HepG2 (cell line): Measurements from ENCODE around the gene MAVS. TPM values are rescaled to one million over a fixed set of nuclear protein-coding genes. Genes with fewer than 3 reads are reported as not detected.
A peak's percentile ranks its signal among the peaks of the same experiment; 100 is the strongest.

ENCODE experiments used
- EHMT2 ChIP-seq: fragments of 200-600 bp; sonication (generic); IDR thresholded peaks from 2 replicates; pipeline ENCODE4 v1.7.0; 2017; ENCODE audit warnings: antibody characterized with exemption, low read depth, low read length, borderline replicate concordance
- HOXA3 ChIP-seq: sonication (generic); formaldehyde crosslinking; IDR thresholded peaks from 2 replicates; pipeline ENCODE4 v1.5.0; 2020; ENCODE audit warnings: missing genetic modification reagents
- MEIS2 ChIP-seq: sonication (generic); formaldehyde crosslinking; IDR thresholded peaks from 2 replicates; pipeline ENCODE4 v1.9.0; 2021; ENCODE audit warnings: mild to moderate bottlenecking, missing genetic modification reagents
- MTF1 ChIP-seq: sonication (generic); formaldehyde crosslinking; IDR thresholded peaks from 2 replicates; pipeline ENCODE4 v1.5.0; 2020; ENCODE audit warnings: missing genetic modification reagents
- PAX8 ChIP-seq: sonication (generic); formaldehyde crosslinking; IDR thresholded peaks from 2 replicates; pipeline ENCODE4 v1.8.0; 2022; ENCODE audit warnings: mild to moderate bottlenecking, missing genetic modification reagents, borderline replicate concordance
- PRPF4 ChIP-seq: fragments of 200-400 bp; formaldehyde crosslinking; IDR thresholded peaks from 2 replicates; pipeline ENCODE4 v1.6.1; 2016; ENCODE audit warnings: low read length, low read depth; ENCODE audit not compliant: poor library complexity, severe bottlenecking
- RFXANK ChIP-seq: IDR thresholded peaks from 2 replicates; pipeline ENCODE4 v1.6.1; 2016
- SP5 ChIP-seq: IDR thresholded peaks from 2 replicates; pipeline ENCODE4 v1.6.1; 2016; ENCODE audit warnings: low read depth, borderline replicate concordance
- SUZ12 ChIP-seq: fragments of 150-350 bp; IDR thresholded peaks from 2 replicates; pipeline ENCODE4 v1.6.1; 2014; ENCODE audit warnings: low read depth, low read length
- THRA ChIP-seq: sonication (generic); formaldehyde crosslinking; IDR thresholded peaks from 2 replicates; pipeline ENCODE4 v1.4.0; 2020; ENCODE audit warnings: missing genetic modification reagents, borderline replicate concordance
- ZNF570 ChIP-seq: sonication (generic); formaldehyde crosslinking; IDR thresholded peaks from 2 replicates; pipeline ENCODE4 v1.4.0; 2020; ENCODE audit warnings: mild to moderate bottlenecking, missing genetic modification reagents, borderline replicate concordance
- ZNF776 ChIP-seq: sonication (generic); formaldehyde crosslinking; IDR thresholded peaks from 2 replicates; pipeline ENCODE4 v1.4.0; 2020; ENCODE audit warnings: mild to moderate bottlenecking, missing genetic modification reagents
- polyA plus RNA-seq, 8 experiments: library from polyadenylated mRNA; depleted of rRNA in 3 of 8; stranded (reverse) in 7 of 8; unstranded in 1 of 8; fragments of >200 nt; fragmentation: Illumina TruSeq in 4 of 8; extraction: Trizol in 4 of 8; gene quantifications; 2 replicates each; pipeline versions ENCODE4 v1.2.1 to v1.2.3, GENCODE V29; 2011 to 2016; ENCODE audit warnings: low read depth in 4 of 8, missing spikeins in 1 of 8, mixed read lengths in 1 of 8; ENCODE audit not compliant: insufficient read depth in 1 of 8
- total RNA-seq, 5 experiments: library from RNA; depleted of rRNA; stranded (reverse); fragments of >200 nt; fragmentation: Illumina TruSeq; extraction: Trizol; gene quantifications; 2 replicates each; pipeline ENCODE4 v1.2.3, GENCODE V29; 2016; ENCODE audit warnings: low read depth in 1 of 5
- TF ChIP-seq, protein P1 (sequence below): sonication (generic); formaldehyde crosslinking; IDR thresholded peaks from 2 replicates; pipeline ENCODE4 v1.4.0; 2020; ENCODE audit warnings: mild to moderate bottlenecking, missing genetic modification reagents
- TF ChIP-seq, protein P2 (sequence below): IDR thresholded peaks from 2 replicates; pipeline ENCODE4 v1.4.0; 2020; ENCODE audit warnings: mild to moderate bottlenecking, missing genetic modification reagents
- TF ChIP-seq, protein P3 (sequence below): sonication (generic); formaldehyde crosslinking; IDR thresholded peaks from 2 replicates; pipeline ENCODE4 v1.4.0; 2020; ENCODE audit warnings: missing genetic modification reagents

Gene MAVS
- total and polyA plus RNA-seq, 2 of the 13 experiments (the other 11 are each of a cell fraction or from before 2014, with no cell fraction given) = 27.3 to 36.6 TPM

DNA sequence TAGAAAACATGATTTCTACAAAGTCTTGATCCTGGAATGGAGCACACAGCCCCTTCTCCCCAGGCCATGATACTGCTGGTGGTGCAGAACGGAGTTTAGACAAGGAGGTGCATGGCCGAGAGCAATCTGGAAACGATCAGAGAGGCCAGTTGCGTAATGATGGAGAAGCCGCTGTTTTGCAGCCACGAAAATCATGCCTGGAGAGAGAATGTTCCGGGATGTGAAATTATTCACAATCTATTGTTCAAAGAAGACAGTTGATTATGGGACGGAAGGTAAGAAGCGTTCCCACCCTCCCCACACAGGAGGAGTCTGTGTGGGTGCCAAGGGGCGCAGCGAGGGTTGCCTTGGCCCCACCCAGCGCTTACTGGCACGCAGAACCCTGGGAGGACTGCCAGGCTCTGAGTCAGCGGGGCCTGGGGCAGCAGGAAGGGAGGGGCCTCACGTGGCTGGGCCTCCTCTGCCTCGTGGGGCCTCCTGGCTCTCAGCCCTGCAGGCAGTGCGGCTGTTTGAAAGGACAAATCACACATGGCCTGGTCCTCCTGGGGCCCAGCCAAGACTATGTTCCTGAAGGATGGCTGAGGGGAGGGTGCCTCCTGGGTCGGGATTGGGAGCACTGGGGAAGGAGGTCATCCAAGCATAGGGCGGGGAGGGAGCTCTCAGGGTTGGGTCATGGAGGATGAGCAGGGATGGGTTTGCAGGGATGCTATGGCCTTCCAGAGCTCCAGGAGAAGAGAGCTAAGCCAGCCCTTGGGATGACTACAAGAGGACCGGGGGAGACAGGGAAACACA lies 35.0 kb upstream of the MAVS start (continued):
- 0 out of 2 replicates have a peak, but pooled peaks have one; percentile 33 for TF ChIP-seq MTF1 (CRISPR knock-in tag)
- TF ChIP-seq EHMT2 = no peak
- peak; percentile 88 for TF ChIP-seq THRA (CRISPR knock-in tag)
- TF ChIP-seq, protein P1, sequence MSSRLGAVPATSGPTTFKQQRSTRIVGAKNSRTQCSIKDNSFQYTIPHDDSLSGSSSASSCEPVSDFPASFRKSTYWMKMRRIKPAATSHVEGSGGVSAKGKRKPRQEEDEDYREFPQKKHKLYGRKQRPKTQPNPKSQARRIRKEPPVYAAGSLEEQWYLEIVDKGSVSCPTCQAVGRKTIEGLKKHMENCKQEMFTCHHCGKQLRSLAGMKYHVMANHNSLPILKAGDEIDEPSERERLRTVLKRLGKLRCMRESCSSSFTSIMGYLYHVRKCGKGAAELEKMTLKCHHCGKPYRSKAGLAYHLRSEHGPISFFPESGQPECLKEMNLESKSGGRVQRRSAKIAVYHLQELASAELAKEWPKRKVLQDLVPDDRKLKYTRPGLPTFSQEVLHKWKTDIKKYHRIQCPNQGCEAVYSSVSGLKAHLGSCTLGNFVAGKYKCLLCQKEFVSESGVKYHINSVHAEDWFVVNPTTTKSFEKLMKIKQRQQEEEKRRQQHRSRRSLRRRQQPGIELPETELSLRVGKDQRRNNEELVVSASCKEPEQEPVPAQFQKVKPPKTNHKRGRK = no peak
- peak; percentile 95 for TF ChIP-seq HOXA3 (CRISPR knock-in tag)
- TF ChIP-seq, protein P2, sequence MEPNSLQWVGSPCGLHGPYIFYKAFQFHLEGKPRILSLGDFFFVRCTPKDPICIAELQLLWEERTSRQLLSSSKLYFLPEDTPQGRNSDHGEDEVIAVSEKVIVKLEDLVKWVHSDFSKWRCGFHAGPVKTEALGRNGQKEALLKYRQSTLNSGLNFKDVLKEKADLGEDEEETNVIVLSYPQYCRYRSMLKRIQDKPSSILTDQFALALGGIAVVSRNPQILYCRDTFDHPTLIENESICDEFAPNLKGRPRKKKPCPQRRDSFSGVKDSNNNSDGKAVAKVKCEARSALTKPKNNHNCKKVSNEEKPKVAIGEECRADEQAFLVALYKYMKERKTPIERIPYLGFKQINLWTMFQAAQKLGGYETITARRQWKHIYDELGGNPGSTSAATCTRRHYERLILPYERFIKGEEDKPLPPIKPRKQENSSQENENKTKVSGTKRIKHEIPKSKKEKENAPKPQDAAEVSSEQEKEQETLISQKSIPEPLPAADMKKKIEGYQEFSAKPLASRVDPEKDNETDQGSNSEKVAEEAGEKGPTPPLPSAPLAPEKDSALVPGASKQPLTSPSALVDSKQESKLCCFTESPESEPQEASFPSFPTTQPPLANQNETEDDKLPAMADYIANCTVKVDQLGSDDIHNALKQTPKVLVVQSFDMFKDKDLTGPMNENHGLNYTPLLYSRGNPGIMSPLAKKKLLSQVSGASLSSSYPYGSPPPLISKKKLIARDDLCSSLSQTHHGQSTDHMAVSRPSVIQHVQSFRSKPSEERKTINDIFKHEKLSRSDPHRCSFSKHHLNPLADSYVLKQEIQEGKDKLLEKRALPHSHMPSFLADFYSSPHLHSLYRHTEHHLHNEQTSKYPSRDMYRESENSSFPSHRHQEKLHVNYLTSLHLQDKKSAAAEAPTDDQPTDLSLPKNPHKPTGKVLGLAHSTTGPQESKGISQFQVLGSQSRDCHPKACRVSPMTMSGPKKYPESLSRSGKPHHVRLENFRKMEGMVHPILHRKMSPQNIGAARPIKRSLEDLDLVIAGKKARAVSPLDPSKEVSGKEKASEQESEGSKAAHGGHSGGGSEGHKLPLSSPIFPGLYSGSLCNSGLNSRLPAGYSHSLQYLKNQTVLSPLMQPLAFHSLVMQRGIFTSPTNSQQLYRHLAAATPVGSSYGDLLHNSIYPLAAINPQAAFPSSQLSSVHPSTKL = peak; percentile 97
- no peak for TF ChIP-seq ZNF570 (CRISPR knock-in tag)
- peak; percentile 86; the same call in 1 of the 2 replicates for TF ChIP-seq PAX8 (CRISPR knock-in tag)
- no peak for TF ChIP-seq SUZ12
- no peak for TF ChIP-seq PRPF4
- TF ChIP-seq RFXANK = 0 out of 2 replicates have a peak, but pooled peaks have one; percentile 34
- peak; percentile 91; the same call in 1 of the 2 replicates for TF ChIP-seq SP5 (CRISPR knock-in tag)
- TF ChIP-seq, protein P3, sequence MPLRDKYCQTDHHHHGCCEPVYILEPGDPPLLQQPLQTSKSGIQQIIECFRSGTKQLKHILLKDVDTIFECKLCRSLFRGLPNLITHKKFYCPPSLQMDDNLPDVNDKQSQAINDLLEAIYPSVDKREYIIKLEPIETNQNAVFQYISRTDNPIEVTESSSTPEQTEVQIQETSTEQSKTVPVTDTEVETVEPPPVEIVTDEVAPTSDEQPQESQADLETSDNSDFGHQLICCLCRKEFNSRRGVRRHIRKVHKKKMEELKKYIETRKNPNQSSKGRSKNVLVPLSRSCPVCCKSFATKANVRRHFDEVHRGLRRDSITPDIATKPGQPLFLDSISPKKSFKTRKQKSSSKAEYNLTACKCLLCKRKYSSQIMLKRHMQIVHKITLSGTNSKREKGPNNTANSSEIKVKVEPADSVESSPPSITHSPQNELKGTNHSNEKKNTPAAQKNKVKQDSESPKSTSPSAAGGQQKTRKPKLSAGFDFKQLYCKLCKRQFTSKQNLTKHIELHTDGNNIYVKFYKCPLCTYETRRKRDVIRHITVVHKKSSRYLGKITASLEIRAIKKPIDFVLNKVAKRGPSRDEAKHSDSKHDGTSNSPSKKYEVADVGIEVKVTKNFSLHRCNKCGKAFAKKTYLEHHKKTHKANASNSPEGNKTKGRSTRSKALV = peak; percentile 95
- no peak; the same call in 1 of the 2 replicates for TF ChIP-seq ZNF776 (CRISPR knock-in tag)
- peak; percentile 89 for TF ChIP-seq MEIS2 (CRISPR knock-in tag)
